Effector CD4-positive, alpha-beta T cell (primary cell): ENCODE measurements around the gene RPTOR.

Experiments used
- DNase-seq: peaks from one replicate; pipeline ENCODE4 v3.0.0-alpha.2; 2020

Gene RPTOR

GRCh38 chr17:81013642-81014041 lies 469.0 kb downstream of the RPTOR start:
- no peak for DNase-seq

- DNase-seq, result no peak
Observed at GRCh38 chr17:81015136-81015535, 470.5 kb downstream of the RPTOR start.
